Ramos (cell line): ENCODE measurements around the gene RPTOR.

Source experiments
- in situ Hi-C: fragments of 300-500 bp; cut with MboI; formaldehyde crosslinking; loops from one replicate; pipeline ENCODE4 v1.14.3; 2022; ENCODE audit warnings: low sequenced_read_pairs; ENCODE audit not compliant: unreplicated experiment

Gene RPTOR

GRCh38 chr17:81000334-81000630 lies 455.6 kb downstream of the RPTOR start:
- in situ Hi-C loops, result no loop called here

DNA sequence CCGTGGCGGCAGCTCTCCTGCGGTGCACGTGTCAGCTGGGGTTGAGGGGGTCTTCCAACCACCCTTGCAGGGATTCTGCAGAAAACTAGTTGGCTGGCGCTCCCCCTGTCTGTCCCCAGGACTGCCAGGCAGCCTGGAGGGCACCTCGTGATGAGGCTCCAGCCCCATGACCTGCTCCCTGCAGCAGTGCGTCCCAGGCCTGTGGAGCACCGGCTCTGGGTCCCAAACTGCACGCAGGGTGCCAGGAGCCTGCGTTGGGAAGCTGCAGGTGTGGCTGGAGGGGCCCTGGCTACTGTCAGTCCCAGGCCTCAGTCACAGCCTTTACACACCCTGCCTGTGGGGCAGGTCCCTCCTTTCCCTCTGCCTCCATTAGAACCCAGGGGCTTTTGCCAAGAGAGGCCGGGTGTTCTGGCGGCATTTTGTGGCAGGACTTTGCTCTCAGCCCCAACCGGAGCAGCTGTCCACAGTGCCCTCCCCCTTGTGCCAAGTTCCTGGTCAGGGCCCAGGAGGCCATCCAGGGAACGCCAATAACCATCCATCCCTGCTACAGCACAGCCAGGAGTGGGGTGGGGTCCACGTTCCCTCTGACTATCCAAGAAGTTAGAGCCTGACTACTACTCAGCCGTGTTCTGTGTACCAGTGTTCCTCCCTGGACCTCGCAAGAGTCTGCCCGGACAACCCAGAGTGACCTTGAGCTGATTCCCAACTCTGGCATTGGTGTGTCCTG lies 456.2 kb downstream of the RPTOR start:
- in situ Hi-C loops, result no loop called here

- in situ Hi-C loops, result no loop called here
These were observed 457.4 kb downstream of the RPTOR start for GRCh38 chr17:81002013-81002384.

GRCh38 chr17:81002409-81003361 lies 458.0 kb downstream of the RPTOR start:
- in situ Hi-C loops, result no loop called here

GRCh38 chr17:81003711-81004475 lies 459.3 kb downstream of the RPTOR start:
- in situ Hi-C loops, result no loop called here

GRCh38 chr17:81006891-81007290 lies 462.3 kb downstream of the RPTOR start:
- in situ Hi-C loops, result no loop called here

GRCh38 chr17:81008140-81008539 lies 463.5 kb downstream of the RPTOR start:
- in situ Hi-C loops, result no loop called here

DNA sequence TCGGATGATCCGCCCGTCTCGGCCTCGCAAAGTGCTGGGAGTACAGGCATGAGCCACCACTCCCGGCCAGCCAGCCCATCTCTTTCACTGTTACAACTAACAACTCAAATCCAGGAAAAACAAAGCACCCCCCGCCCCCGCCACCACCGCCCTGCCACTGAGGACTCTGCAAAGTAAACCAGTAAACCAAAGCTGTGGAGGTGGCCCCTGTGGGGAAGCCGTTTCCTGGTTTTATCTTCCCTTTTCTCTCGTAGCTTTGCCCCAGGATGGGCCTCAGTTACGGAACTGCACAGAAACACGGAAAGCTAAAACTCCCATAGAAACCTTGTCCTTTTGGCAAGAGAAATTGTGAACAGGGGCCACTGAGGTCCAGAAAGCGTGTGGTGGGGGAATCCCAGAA lies 464.5 kb downstream of the RPTOR start:
- in situ Hi-C loops, result no loop called here

DNA sequence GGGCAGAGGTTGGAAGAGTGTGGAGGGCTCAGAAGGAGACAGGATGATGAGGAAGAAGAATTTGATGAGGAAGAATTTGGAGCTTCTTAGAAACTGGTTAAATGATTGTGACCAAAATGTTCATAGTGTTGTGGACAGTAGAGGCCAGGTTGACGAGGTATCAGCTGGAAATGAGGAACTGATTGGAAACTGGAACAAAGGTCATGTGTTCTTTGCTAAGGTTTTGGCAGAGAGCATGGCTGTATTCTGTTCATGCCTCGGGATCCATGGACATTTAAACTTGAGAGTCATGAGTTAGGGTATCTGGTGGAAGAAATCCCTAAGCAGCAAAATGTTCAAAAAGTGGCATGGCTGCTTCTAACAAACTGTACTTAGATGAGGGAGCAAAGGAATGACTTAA lies 466.3 kb downstream of the RPTOR start:
- in situ Hi-C loops, result no loop called here

DNA sequence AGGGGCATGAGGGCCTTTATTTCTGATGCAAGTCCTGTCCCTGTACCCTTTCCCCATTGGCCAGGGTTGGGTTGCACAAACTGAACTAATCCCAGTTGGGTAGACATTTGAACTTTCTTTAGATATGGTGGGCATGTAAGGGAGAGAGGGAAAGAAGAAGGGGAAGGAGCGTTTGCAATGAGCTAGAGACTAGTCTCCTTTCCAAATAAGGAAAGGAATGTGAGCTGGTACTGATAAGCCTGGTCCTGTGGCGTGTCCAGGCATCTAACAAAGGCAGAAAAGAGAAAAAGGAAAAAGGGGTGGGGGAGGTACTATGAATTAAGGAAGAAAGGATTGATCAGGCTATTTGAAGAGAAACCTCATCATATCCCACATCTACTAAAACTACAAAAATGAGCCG lies 467.3 kb downstream of the RPTOR start:
- in situ Hi-C loops, result no loop called here

DNA sequence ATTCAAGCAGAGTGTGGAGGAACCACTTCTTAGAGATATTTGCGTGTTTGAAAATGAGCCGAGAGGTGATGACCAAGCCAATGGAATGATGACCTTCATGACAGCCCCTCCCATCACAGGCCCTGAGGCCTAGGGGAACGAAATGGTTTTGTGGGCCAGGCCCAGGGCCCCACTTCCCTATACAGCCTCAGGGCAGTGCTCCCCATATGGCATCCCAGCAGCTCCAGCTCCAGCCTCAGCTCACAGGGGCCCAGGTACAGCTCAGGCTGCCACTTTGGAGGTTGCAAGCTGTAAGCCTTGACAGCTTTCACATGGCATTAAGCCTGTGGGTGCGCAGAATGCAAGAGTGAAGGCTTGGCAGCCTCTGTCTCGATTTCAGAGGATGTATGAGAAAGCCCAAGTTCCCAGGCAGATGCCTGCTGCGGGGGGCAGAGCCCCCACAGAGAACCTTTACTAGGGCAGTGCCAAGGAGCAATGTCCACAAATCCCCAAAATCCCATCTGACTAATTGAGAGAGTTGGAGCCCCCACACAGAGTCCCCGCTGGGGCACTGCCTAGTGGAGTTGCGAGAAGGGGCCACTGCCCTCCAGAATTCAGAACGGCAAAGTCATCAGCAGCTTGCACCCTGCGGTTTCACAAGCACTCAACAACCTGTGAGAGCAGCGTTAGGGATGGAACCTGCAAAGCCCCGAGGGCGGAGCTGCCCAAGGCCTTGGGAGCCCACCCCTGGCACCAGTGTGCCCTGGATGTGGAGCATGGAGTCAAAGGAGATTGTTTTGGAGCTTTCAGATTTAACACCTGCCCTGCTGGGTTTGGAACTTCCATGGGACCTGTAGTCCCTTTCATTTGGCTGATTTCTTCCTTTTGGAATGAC lies 468.2 kb downstream of the RPTOR start:
- in situ Hi-C loops, result no loop called here

GRCh38 chr17:81013642-81014041 lies 469.0 kb downstream of the RPTOR start:
- in situ Hi-C loops, result no loop called here

GRCh38 chr17:81015136-81015535 lies 470.5 kb downstream of the RPTOR start:
- in situ Hi-C loops, result no loop called here
